ENCODE data around the gene GTF2I.

GRCh38 chr7:74654811-74655210, 2.7 kb upstream of the GTF2I start:
- TF ChIP-seq CTCF (IDR thresholded peaks at IDR 0.05; ENCODE audit: extremely low read depth in 1 of 2, insufficient read depth in 1 of 2, low read depth in 1 of 2, low read length in 2 of 2) (no peak), EZH2 (IDR thresholded peaks at IDR 0.05; ENCODE audit: borderline replicate concordance, low read depth, low read length, severe bottlenecking) (no peak), POLR2AphosphoS5 (IDR thresholded peaks at IDR 0.05; ENCODE audit: insufficient read depth, low read depth, low read length) (no peak), MAX (IDR thresholded peaks at IDR 0.05; ENCODE audit: insufficient read depth, insufficient read length) (no peak), POLR2A (IDR thresholded peaks at IDR 0.05; ENCODE audit: low read depth, low read length) (no peak), MYC (IDR thresholded peaks at IDR 0.05; ENCODE audit: low read depth, low read length) (no peak), JUN (IDR thresholded peaks at IDR 0.05; ENCODE audit: borderline replicate concordance, insufficient read depth, insufficient read length, low read depth) (no peak)

All from endothelial cell of umbilical vein (primary cell).